Measurements from ENCODE around the gene LLPH.

LLPH gene

DNA sequence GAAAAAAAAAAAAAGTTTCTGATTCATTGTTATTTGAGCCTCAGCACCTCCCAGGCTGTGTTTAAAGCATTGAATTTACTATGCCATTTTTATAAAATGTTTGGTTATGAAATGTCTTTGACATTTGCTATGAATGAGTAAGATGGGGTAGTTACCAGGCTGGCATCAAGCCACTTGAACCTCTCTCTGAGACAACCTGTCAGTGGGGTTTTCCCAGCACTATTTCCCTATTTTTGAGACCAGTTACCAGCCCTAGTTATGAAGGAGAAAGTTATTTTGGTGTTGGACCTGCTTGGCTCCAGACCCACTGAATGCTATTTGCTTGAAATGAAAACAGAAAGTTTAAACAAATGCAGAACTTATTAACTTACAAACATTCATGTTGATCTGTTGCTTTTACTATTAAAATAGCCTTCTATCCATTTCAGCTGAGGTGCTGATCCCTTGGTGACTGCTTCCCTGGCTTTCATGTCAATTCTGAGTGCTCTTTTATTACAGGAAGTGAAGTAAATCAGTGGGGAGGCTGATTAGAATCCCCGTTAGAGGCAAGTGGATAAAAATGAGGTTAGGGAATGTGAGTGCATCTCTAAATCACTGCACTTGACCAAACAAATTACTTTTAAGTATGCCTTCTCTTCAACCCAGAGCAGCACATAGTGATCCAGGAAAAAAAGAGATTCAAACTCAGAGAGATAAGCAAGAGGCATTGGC, 37.8 kb downstream of the LLPH start:
- DNase-seq (ENCODE audit: insufficient read length, low spot score), result no peak
- TF ChIP-seq POLR2A (IDR thresholded peaks at IDR 0.05; ENCODE audit: low read depth, low read length), result no peak
- FAIRE-seq, result peak; percentile 78

DNA sequence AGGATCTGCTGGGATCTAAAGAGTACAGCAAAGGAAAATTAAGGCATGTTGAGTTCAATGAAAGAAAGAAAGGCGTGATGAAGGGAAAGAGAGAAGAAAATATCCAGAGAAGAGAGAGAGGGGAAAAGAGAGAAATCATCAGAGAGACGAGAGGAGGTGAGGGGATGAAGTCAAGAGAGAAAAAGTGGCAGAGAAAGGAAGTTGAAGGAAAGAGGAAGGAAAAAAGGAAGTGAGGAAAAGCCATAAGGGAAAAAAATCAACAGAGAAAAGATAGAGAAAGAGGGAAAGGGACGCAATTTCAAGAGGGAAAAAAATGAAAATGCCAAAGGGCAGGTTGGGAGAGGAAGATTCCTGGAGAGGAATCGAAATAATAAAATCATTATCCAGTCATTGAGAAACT, 40.4 kb downstream of the LLPH start:
- no peak for TF ChIP-seq POLR2A (IDR thresholded peaks at IDR 0.05; ENCODE audit: low read depth, low read length)
- no peak for DNase-seq (ENCODE audit: insufficient read length, low spot score)
- FAIRE-seq, result no peak

DNA sequence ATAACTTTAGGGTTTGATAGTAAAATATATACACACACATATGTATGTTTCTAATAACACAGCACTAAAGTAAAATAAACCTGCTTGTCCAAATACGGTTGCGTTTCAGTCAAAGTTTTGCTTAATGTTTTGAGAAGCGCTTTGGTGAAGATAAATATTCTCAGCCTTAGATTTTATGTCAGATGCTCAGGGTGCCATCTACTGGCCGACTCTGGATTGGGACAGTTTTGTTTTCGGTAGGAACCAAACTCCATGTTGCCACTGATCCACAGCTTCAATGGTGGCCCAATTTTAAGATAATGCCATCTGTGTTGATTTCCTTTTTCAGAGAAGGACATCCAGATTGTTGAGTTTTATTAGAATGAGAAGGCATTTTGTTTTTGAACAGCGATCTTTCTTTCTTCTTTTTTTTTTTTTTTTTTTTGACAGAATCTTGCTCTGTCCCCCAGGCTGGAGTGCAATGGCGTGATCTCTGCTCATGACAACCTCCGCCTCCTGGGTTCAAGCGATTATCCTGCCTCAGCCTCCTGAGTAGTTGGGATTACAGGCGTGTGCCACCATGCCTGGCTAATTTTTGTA, 43.1 kb downstream of the LLPH start:
- peak; percentile 94 for FAIRE-seq
- no peak for TF ChIP-seq POLR2A (IDR thresholded peaks at IDR 0.05; ENCODE audit: low read depth, low read length)
- DNase-seq (ENCODE audit: insufficient read length, low spot score), result peak; percentile 19

DNA sequence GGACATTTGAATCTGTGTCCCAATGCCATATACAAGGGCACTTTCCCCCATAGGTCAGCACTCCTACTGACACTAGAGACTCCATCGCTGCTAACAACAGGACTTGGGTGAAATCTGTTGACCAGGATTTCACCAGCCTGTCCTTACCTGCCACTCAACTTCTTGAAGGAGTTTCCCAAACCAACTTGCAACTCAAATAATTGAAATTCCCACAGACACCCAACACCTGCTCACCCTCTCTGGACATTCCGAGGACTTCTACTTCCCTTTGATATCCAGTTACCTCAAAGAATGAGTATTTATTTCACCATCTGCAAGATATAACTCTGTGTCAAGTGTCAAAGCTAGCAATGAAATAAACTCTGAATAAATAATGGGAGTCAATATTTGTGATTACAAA, 44.6 kb downstream of the LLPH start:
- no peak for TF ChIP-seq POLR2A (IDR thresholded peaks at IDR 0.05; ENCODE audit: low read depth, low read length)
- FAIRE-seq (no peak), DNase-seq (ENCODE audit: insufficient read length, low spot score) (no peak)

DNA sequence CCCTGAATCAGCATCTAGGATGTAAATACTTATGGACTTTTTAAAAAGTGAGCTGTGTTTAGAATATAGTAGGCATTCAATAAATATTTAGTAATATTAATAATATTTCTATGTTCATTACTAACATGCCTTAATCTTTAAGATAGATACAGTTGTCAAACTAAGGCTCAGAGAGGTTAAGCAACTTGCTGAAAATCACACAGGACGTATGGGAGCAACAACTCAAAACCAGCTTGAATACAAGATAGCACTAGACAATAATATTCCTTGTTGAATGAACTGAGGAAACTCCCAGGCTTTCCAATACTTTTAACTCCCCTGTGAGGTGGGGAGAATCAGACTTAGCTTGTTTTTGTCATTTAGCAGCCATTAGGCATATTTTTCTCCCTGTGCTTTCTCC, 45.3 kb downstream of the LLPH start:
- DNase-seq (ENCODE audit: insufficient read length, low spot score) (no peak), FAIRE-seq (no peak)
- no peak for TF ChIP-seq POLR2A (IDR thresholded peaks at IDR 0.05; ENCODE audit: low read depth, low read length)

DNA sequence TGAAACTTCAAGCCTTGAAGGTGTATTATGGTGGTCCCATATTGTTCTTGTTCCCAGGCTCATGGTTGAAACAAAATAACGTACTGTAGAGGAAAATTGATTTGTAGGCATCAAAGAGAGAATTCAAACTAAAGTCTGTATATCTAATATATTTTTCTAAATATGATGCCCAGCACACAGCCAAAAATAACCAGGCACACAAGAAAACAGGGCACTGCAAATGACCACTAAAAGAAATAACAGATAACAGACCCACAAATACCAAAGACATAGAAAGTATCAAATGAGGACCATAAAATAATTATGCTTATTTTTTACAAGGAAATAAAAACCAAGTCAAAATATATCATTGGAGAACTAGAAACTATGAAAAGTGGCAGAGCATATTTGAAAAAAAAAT, 46.8 kb downstream of the LLPH start:
- FAIRE-seq (no peak), DNase-seq (ENCODE audit: insufficient read length, low spot score) (no peak)
- TF ChIP-seq POLR2A (IDR thresholded peaks at IDR 0.05; ENCODE audit: low read depth, low read length), result no peak

DNA sequence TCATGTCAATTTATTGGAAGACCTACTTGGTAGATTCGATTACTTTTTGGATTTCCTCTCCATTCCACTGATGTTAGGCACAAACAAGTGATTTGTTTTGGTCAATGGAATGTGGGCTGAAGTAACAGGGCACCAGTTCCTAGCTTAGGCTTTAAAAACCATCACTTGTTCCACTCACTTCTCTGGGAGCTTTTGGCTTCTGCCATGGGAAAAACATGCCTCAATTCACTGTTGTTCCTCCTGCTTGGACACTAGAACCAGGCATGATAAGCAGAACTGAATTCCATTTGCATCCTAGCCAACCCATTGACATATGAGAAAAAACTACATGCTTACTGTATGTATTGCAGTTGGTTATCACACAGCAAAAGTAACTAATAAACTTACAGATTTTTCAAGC, 47.8 kb downstream of the LLPH start:
- FAIRE-seq (no peak), DNase-seq (ENCODE audit: insufficient read length, low spot score) (no peak)
- no peak for TF ChIP-seq POLR2A (IDR thresholded peaks at IDR 0.05; ENCODE audit: low read depth, low read length)

DNA sequence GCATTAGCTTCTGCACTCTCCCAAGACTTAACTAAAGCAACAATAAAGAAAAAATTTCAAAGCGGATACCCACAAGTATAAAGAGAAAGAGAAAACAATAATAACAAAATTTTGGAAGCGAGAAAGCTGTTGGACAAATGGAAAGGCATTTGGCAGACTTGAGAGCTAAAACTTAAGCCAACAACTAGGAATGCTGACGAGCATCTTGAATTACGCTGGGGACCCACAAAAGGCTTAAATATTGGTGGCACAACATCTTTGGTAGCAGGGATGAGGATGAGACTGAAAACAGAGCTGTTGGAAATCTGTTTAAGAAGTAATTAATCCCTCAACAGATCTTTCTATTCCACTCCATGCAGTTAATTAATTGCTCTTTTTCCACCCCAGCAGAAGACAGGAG, 49.8 kb downstream of the LLPH start:
- TF ChIP-seq POLR2A (IDR thresholded peaks at IDR 0.05; ENCODE audit: low read depth, low read length), result no peak

DNA sequence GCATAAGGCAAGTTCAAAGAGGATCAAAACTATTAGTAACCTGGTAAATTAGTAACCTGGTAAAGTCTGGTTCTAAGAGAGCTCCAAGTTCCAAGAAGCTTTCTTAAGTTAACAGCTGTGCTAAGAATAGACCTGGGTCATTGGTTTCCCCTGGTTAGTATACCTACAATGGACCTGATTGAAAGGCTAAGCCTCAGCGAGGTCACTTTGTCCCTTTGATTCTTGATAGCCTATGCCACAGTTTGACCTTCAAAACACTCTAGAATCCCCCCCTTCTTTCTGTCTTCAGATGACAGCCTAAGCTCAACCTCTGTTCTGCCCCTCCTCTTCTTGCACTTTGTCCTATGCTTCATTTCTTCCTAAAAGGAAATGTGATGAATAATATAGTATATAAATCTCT, 53.0 kb downstream of the LLPH start:
- TF ChIP-seq POLR2A (IDR thresholded peaks at IDR 0.05; ENCODE audit: low read depth, low read length), result no peak
- FAIRE-seq (no peak), DNase-seq (ENCODE audit: insufficient read length, low spot score) (no peak)

More for the DNA sequence above, 49.8 kb downstream of the LLPH start:
- DNase-seq (ENCODE audit: insufficient read length, low spot score) (no peak), FAIRE-seq (no peak)

DNA sequence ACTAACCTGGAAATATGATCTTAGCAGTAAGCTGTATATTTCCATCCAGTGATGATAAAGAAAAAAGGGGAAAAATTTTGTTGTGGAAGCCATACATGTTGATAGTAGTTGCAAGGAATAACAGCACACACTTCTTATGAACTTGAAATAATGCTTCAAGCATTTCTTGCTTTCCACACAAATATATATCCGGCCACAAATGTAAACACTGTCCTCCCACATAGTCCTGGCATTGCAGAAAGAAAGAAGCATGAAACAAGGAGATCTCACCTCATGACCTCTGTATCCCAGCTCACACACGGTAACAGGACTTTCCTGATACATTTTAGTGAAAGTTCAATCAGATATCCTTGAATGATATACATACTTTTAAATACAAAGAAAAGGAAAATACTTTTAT, 56.0 kb downstream of the LLPH start:
- no peak for DNase-seq (ENCODE audit: insufficient read length, low spot score)
- TF ChIP-seq POLR2A (IDR thresholded peaks at IDR 0.05; ENCODE audit: low read depth, low read length), result no peak
- no peak for FAIRE-seq

DNA sequence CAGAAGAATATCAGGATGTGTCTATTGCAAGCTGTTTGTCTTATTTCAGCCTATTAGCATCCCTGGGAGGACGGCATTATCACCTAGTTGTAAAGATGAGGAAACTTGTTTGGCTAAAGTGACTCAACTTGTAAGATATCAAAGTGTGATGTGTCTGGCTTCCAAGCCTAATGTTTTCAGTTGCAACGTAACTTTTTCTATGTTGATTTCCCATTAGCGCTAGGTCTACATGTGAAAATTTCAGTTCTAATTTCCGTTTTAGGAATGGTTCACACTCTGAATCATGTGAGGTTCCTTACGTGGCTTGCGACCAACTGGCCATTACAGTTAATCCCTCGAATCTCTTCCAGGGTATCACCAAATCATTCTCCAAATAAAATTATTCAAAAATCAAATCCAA, 58.0 kb downstream of the LLPH start:
- FAIRE-seq, result no peak
- TF ChIP-seq POLR2A (IDR thresholded peaks at IDR 0.05; ENCODE audit: low read depth, low read length), result no peak
- DNase-seq (ENCODE audit: insufficient read length, low spot score), result no peak

DNA sequence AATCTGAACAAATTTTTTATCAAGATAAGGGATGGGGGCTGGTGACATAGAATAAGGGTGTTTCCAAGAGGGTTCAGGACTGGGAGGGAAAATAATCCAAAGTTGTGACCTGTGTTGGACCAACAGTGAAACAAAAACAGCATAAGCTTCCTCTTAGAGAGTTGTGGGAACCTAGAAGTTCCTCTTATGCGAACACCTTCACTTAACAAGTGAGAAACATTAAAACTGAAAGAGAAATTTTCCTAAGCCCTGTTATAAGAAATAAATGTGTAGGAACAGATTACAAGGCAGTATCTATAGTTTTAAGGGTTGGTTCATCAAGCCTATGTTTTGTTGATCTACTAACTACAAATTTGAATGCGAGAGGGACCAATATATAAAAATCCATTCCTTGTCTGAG, 58.4 kb downstream of the LLPH start:
- no peak for DNase-seq (ENCODE audit: insufficient read length, low spot score)
- no peak for TF ChIP-seq POLR2A (IDR thresholded peaks at IDR 0.05; ENCODE audit: low read depth, low read length)
- no peak for FAIRE-seq

DNA sequence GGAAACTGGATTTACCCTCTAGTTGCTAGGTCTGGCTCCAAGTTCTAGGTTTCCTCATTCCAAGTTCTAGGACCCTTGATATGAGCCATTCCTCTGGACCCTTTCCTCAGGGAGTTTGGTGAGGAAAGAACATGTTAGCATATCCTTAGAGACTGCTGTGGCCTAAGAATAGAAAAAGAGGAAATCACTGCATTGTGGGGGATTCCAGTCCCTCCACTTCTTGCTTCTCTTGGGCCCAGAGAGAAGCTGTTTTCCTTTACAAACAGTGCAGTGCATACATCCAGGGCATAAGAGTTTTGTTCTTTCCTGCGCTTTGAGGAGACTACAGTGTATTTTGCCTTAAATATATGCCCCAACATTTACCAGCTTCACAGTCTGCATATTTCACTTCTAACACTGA, 59.0 kb downstream of the LLPH start:
- TF ChIP-seq POLR2A (IDR thresholded peaks at IDR 0.05; ENCODE audit: low read depth, low read length), result no peak
- DNase-seq (ENCODE audit: insufficient read length, low spot score) (no peak), FAIRE-seq (peak; percentile 41)

DNA sequence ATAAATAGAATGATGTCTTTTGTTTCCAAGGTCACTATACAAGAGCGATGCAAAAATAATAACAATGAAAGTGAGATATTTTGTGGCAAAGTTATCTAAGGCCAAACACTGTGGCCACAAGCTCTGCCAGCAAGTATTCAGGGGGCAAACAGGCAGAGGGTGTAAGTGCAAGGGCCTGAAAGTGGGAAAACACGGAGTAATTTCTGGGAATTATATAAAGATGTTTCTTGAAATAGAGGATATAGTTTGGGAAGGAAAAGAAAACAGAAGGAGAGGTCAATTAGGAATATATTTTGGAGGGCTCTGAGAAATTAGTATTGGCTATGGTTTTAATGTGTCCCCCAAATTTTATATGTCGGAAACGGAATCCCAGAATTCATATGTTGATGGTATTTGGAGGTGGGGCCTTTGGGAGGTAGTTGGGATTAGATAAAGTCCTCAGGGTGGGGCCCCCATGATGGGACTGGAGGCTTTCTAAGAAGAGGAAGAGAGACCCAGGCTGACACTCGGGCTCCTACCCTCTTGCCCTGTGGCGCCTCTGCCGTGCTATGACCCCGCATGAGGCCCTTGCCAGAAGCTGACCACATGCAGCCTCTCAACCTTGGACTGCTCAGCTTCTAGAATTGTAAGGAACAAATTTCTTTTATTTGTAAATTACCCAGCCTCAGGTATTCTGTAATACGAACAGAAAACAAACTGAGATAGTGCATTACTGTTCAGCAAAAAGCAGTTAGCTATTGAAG, 60.0 kb downstream of the LLPH start:
- TF ChIP-seq POLR2A (IDR thresholded peaks at IDR 0.05; ENCODE audit: low read depth, low read length), result no peak
- FAIRE-seq (no peak), DNase-seq (ENCODE audit: insufficient read length, low spot score) (no peak)

All from H54 (cell line).